ENCODE measurements around the gene NEMP1.

Gene NEMP1

DNA sequence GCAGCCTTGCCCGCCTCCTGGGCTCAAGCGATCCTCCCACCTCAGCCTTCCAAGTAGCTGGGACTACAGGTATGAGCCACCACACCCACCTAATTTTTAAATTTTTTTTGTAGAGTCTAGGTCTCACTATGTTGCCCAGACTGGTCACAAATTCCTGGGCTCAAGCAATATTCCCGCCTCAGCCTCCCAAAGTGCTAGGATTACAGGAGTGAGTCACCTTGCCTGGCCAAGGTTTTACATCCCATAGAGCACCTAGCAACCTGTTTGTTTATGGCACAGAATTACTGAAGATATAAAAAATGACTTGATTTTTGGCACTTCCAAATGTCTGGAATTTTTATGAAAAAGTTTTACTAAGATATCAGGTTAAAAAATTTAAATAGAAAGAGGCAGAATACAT is 45.2 kb downstream of the NEMP1 start:
- no peak for TF ChIP-seq EZH2 (IDR thresholded peaks at IDR 0.05; ENCODE audit: borderline replicate concordance, low read depth, low read length, severe bottlenecking)
- DNase-seq (no peak), ATAC-seq (ENCODE audit: insufficient read depth, low read depth) (no peak)
- no peaks in the 10 kb centered on the region for H3K9me3 ChIP-seq (ENCODE audit: insufficient read depth, low read length, severe bottlenecking)
- no peaks in the 10 kb centered on the region for H3K27me3 ChIP-seq (ENCODE audit: insufficient read depth, low read length, poor library complexity)
- H3K36me3 ChIP-seq (ENCODE audit: insufficient read depth, low read length) = no peaks in the 10 kb centered on the region
- H3K9ac ChIP-seq (ENCODE audit: low read depth, low read length) = no peak overlapping the region
- H3K4me2 ChIP-seq (ENCODE audit: insufficient read depth, low read length) = no peak overlapping the region
- H3K4me3 ChIP-seq (ENCODE audit: low read depth in 1 of 2, low read length in 2 of 2) = no peak overlapping the region
- H3K27ac ChIP-seq (ENCODE audit: low read length) = no peak overlapping the region
- no peaks in the 10 kb centered on the region for H3K79me2 ChIP-seq (ENCODE audit: insufficient read depth, low read length)
- no peak overlapping the region for H2AFZ ChIP-seq (ENCODE audit: low read depth, low read length)
- H4K20me1 ChIP-seq (ENCODE audit: insufficient read depth, low read length) = no peaks in the 10 kb centered on the region
- peaks cover 25% of the 10 kb centered on the region for H3K4me1 ChIP-seq (ENCODE audit: insufficient read depth, low read length)

GRCh38 chr12:57031789-57032188 is 46.8 kb downstream of the NEMP1 start:
- Histone ChIP-seq H3K4me2 (ENCODE audit: insufficient read depth, low read length) (peak overlapping the region; percentile 27; the same call in 1 of the 2 replicates), H3K9ac (ENCODE audit: low read depth, low read length) (no peak overlapping the region), H3K36me3 (ENCODE audit: insufficient read depth, low read length) (no peaks in the 10 kb centered on the region), H3K27ac (ENCODE audit: low read length) (peak overlapping the region; percentile 34), H3K4me1 (ENCODE audit: insufficient read depth, low read length) (peaks cover 25% of the 10 kb centered on the region), H3K79me2 (ENCODE audit: insufficient read depth, low read length) (no peaks in the 10 kb centered on the region), H3K27me3 (ENCODE audit: insufficient read depth, low read length, poor library complexity) (no peaks in the 10 kb centered on the region), H2AFZ (ENCODE audit: low read depth, low read length) (peak overlapping the region; percentile 61), H3K4me3 (ENCODE audit: low read depth in 1 of 2, low read length in 2 of 2) (no peak overlapping the region), H4K20me1 (ENCODE audit: insufficient read depth, low read length) (no peaks in the 10 kb centered on the region), H3K9me3 (ENCODE audit: insufficient read depth, low read length, severe bottlenecking) (no peaks in the 10 kb centered on the region)
- TF ChIP-seq, protein P1, sequence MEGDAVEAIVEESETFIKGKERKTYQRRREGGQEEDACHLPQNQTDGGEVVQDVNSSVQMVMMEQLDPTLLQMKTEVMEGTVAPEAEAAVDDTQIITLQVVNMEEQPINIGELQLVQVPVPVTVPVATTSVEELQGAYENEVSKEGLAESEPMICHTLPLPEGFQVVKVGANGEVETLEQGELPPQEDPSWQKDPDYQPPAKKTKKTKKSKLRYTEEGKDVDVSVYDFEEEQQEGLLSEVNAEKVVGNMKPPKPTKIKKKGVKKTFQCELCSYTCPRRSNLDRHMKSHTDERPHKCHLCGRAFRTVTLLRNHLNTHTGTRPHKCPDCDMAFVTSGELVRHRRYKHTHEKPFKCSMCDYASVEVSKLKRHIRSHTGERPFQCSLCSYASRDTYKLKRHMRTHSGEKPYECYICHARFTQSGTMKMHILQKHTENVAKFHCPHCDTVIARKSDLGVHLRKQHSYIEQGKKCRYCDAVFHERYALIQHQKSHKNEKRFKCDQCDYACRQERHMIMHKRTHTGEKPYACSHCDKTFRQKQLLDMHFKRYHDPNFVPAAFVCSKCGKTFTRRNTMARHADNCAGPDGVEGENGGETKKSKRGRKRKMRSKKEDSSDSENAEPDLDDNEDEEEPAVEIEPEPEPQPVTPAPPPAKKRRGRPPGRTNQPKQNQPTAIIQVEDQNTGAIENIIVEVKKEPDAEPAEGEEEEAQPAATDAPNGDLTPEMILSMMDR (IDR thresholded peaks at IDR 0.05; ENCODE audit: borderline replicate concordance, extremely low read depth, low read length, poor library complexity, severe bottlenecking) = no peak
- no peak for TF ChIP-seq EZH2 (IDR thresholded peaks at IDR 0.05; ENCODE audit: borderline replicate concordance, low read depth, low read length, severe bottlenecking)
- no peak for ATAC-seq (ENCODE audit: insufficient read depth, low read depth)
- DNase-seq = no peak

- Histone ChIP-seq H3K4me1 (ENCODE audit: insufficient read depth, low read length) (peaks cover 25% of the 10 kb centered on the region), H3K9me3 (ENCODE audit: insufficient read depth, low read length, severe bottlenecking) (no peaks in the 10 kb centered on the region), H2AFZ (ENCODE audit: low read depth, low read length) (peak overlapping the region; percentile 61), H3K4me2 (ENCODE audit: insufficient read depth, low read length) (peak overlapping the region; percentile 27; the same call in 1 of the 2 replicates), H3K27me3 (ENCODE audit: insufficient read depth, low read length, poor library complexity) (no peaks in the 10 kb centered on the region), H3K36me3 (ENCODE audit: insufficient read depth, low read length) (no peaks in the 10 kb centered on the region), H3K4me3 (ENCODE audit: low read depth in 1 of 2, low read length in 2 of 2) (0 out of 4 replicates have a peak overlapping the region, but pooled peaks of 1 of the 2 experiments have one; percentile 2), H3K79me2 (ENCODE audit: insufficient read depth, low read length) (no peaks in the 10 kb centered on the region), H3K9ac (ENCODE audit: low read depth, low read length) (no peak overlapping the region), H4K20me1 (ENCODE audit: insufficient read depth, low read length) (no peaks in the 10 kb centered on the region), H3K27ac (ENCODE audit: low read length) (peak overlapping the region; percentile 49)
- DNase-seq (peak; percentile 61), ATAC-seq (ENCODE audit: insufficient read depth, low read depth) (peak; percentile 90)
- TF ChIP-seq, protein P1 (IDR thresholded peaks at IDR 0.05; ENCODE audit: borderline replicate concordance, extremely low read depth, low read length, poor library complexity, severe bottlenecking) = peak; percentile 55
- TF ChIP-seq EZH2 (IDR thresholded peaks at IDR 0.05; ENCODE audit: borderline replicate concordance, low read depth, low read length, severe bottlenecking) = no peak
These were observed 47.4 kb downstream of the NEMP1 start for GRCh38 chr12:57031138-57031725.

DNA sequence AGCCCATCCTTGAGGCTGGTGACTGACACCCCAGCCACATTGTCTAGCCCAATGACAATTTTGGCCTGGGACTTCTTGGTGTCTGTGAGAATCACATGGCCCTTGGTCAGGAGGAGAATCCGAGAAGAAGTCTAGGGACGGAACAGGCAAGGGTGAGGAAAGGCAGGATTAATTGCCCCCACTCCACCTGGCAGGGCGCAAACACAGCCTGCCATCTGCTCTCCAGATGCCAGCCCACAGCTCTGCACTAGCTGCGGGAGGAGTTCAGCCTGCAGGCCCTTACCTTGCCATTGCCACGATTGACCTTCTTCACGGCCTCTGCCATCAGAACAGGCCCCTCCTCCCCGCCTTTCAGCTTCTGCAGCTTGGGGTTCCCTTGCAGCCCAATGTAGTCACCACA is 49.1 kb downstream of the NEMP1 start:
- Histone ChIP-seq H4K20me1 (ENCODE audit: insufficient read depth, low read length) (no peaks in the 10 kb centered on the region), H3K4me2 (ENCODE audit: insufficient read depth, low read length) (no peak overlapping the region), H3K27me3 (ENCODE audit: insufficient read depth, low read length, poor library complexity) (no peaks in the 10 kb centered on the region), H3K9ac (ENCODE audit: low read depth, low read length) (no peak overlapping the region), H3K36me3 (ENCODE audit: insufficient read depth, low read length) (no peaks in the 10 kb centered on the region), H3K9me3 (ENCODE audit: insufficient read depth, low read length, severe bottlenecking) (no peaks in the 10 kb centered on the region), H3K79me2 (ENCODE audit: insufficient read depth, low read length) (no peaks in the 10 kb centered on the region), H3K4me3 (ENCODE audit: low read depth in 1 of 2, low read length in 2 of 2) (no peak overlapping the region), H2AFZ (ENCODE audit: low read depth, low read length) (no peak overlapping the region), H3K27ac (ENCODE audit: low read length) (no peak overlapping the region), H3K4me1 (ENCODE audit: insufficient read depth, low read length) (peaks cover 25% of the 10 kb centered on the region)
- ATAC-seq (ENCODE audit: insufficient read depth, low read depth) (no peak), DNase-seq (no peak)
- TF ChIP-seq, protein P1 (IDR thresholded peaks at IDR 0.05; ENCODE audit: borderline replicate concordance, extremely low read depth, low read length, poor library complexity, severe bottlenecking) = no peak
- no peak for TF ChIP-seq EZH2 (IDR thresholded peaks at IDR 0.05; ENCODE audit: borderline replicate concordance, low read depth, low read length, severe bottlenecking)

Data from DND-41 (cell line).